GM19455 (cell line): ENCODE measurements around the gene CIAO2B.
"Not testable (repeated sequence)": the region's sequence is repeated elsewhere in the genome, so short reads cannot be mapped to it uniquely, and the experiment has no call there.

ENCODE experiments used
- ATAC-seq: cut with Tn5 transposase; IDR thresholded peaks from one replicate; pipeline ENCODE4 v1.9.1; 2021; ENCODE audit not compliant: unreplicated experiment

Gene CIAO2B

DNA sequence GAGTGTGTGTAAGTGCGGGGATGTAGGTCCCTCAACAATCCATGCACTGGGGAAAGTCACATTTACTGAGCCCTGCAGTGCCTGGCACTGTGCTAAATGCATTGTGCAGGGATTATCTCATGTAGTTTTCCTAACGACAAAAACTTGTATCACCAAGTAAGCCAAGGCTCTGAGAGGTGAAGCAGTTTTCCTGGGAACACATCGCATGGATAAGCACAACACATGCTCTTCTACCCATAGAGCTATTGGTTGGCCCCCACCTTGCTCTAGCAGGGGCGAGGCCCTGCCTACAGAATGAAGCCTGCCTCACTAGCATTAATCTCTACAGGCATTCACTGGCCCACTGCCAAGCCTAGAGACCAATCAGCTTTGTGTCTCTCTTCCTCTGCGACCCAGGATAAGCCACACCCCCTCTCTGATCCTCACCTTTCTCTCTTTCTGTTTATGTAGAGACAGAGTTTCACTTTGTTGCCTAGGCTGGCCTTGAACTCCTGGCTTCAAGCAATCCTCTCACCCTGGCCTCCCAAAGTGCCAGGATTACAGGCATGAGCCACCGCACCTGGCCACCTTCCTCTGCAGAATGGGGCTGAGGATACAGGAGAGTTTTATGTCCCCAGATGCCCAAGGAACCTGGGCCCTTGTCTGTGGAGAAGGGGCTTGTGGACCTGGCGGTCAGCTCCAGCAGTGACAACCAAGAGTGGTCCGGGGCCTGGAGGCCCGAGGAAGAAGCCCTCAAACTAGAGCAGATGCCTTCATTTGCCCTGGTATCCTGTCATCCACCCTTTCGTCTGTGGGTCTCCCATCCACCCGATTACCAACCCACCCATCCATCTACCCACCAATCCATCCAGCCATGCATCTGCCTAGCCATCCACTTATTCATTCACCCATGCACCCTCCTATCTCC lies 28.3 kb downstream of the CIAO2B start:
- no peak for ATAC-seq

- no peak for ATAC-seq
Observed at GRCh38 chr16:66904846-66905632, 29.2 kb downstream of the CIAO2B start.

DNA sequence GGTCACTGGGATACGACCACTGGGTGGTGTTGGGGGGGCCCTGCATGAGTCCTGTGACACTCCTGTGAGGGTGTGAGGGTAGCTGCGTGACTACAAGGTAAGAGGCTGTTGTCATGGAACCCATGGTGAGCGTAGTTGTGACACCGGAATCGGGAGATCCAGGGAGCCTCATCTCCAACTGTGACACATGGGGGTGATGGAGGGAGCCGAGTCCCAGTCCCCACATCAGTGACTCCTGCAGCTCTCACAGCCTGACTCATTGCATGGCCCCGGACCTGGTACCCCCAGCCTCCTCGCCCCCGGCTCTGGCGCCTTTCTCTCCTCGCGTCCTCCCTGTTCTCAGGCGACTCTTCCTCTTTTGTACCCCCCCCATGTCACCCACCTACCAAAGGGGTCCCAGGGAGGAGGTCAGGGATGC lies 29.8 kb downstream of the CIAO2B start:
- no peak for ATAC-seq

- ATAC-seq = no peak
Observed at GRCh38 chr16:66903544-66904427, 30.4 kb downstream of the CIAO2B start.

DNA sequence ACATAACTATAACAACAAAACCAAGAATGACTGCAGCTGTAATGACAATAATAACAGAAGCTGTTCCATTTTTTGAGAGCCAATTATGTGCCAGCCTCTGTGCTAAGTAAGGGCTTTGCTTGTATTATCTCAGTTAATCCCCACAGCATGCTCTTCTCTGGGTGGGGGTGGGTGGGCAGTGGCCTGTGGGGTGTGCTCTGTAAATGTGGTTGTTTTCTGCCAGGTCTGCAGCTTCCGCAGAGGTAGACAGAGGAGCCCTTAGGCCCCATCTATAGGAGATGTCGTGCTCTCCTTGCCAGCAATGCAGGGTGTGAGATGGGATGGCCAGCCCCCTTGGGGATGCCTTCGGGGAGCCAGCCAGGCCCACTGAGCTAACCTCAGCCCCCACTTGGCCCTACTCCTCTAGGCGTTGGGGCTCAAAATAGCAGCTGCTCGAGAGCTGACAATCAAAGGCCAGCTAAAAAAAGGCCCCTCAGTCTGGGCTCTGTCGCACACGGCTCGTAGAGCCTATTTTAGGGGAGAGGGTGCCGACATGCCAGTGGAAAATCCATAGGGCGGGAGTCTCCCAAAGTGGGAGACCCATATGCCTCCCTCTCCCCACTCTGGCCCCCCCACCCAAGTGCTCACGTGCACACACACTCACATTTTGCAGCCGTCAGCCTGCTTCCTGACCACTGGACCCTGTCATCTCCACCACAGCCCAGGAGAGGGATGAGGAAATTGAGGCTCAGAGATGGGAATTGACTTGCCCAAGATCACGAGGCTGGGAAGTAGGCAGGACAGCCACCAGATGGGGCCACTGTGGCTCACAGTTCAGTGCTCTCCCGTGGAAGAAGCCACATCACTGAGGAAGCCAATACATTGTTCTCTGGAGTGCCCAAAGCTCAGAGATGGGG lies 31.3 kb downstream of the CIAO2B start:
- ATAC-seq = no peak

DNA sequence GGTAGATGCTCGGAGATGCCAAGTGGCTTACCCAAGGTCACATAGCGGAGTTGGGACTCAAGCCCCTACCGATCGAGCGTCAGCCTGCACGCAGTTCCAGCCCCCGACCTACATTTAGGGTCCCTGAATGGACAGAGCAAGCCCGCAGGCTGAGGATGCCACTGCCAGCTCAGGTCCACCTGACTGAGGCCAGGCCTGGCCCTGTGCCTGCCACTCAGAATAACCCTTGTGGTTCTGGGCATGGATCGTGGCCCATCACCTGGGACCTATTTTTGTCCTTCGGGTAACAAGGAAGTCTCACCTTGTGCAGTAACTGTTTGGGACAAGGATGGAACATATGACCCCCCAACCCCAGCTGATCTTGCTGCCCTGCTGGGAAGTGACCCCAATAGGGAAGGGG lies 32.6 kb downstream of the CIAO2B start:
- ATAC-seq = no peak

GRCh38 chr16:66900721-66901441 lies 33.3 kb downstream of the CIAO2B start:
- no peak for ATAC-seq

- ATAC-seq = no peak
Observed at GRCh38 chr16:66899945-66900710, 34.1 kb downstream of the CIAO2B start.

GRCh38 chr16:66899310-66899944 lies 34.8 kb downstream of the CIAO2B start:
- no peak for ATAC-seq

DNA sequence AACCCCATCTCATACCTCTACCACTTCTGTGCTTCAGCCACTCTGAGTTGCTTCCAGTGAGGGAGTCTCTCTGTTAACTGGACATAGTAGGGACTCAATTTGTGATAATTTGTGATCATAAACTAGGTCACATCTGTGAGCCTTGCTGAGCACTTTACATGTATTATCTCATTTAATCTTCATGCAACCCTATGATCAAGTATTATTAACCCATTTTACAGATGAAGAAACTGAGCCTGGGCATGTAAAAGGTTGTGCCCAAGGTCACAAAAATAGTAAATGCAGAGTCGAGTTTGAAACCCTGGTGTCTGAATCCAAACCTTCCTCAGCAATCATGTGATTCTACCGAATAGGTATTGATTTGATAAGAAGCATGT lies 35.3 kb downstream of the CIAO2B start:
- ATAC-seq = no peak

DNA sequence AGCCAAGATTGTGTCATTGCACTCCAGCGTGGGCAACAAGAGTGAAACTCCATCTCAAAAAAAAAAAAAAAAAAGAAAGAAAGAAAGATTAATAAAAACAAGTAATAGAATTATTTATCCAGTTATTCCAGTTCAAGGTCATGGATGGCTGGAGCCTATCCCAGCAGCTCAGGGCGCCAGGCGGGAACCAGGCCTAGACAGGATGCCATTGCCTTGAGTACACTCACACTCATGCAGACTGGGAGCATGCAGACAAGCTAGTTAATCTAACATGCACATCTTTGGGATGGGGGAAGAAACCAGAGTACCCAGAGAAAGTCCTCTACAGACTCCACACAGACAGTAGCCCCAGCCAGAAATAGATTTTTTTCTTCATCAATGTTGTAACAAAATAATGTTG lies 36.0 kb downstream of the CIAO2B start:
- ATAC-seq = no peak

- not testable (repeated sequence) for ATAC-seq
Observed at GRCh38 chr16:66896682-66897081, 37.5 kb downstream of the CIAO2B start.

DNA sequence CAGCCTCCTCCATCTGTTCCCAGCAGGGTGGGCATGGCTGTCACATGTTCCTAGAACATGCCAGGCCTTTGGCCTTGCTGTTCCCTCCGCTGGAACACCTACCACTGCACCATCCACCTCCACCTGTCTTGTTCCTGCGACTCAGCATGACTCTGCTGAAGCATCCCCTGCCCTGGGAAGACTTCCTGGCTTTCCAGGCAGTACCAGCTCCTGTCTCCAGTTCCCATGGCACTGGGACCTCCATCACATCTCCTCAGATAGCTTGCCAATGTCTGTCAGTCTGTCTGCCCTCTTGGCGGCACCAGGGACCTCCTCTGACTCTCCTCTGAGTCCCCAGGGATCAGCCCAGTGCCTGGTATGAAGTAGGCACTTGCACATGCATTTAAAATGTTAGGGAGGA lies 38.2 kb downstream of the CIAO2B start:
- ATAC-seq = no peak

- ATAC-seq = no peak
Observed at GRCh38 chr16:66895689-66895979, 38.6 kb downstream of the CIAO2B start.

DNA sequence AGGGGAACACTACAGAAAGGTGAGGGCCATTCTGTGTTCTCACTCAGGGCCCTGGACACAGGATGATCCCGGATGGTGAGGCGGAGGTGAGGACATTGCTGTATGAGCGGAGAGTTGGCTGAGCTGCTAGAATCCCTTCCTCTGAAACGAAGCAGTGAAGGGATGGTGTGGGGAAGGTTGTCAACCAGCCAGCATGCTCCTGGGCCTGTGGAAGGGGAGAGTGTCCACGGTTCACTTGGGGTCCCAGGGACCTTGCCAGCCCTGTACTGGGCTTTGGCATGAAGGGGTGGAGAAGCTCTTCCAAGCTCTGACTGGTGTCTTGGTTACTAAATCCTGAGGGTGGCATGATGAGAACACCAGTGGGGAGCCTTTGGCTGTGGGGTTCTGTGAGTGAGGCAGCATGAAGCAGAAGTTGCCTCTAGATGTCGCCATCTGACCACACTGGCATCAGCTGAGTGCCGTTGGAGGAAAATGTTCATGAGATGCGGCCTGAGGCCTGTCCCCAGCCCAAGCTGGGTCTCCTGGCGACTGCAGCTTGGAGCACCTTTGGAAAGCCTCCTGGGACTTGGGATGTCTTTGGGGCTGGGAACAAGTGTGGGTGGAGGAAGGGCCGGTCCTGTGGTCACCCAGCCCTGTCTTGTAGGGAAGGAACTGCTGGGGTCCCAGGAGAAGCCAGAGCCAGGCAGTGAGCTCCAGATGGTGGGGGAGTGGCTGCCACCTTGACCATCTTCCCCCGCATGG lies 39.1 kb downstream of the CIAO2B start:
- ATAC-seq = no peak

DNA sequence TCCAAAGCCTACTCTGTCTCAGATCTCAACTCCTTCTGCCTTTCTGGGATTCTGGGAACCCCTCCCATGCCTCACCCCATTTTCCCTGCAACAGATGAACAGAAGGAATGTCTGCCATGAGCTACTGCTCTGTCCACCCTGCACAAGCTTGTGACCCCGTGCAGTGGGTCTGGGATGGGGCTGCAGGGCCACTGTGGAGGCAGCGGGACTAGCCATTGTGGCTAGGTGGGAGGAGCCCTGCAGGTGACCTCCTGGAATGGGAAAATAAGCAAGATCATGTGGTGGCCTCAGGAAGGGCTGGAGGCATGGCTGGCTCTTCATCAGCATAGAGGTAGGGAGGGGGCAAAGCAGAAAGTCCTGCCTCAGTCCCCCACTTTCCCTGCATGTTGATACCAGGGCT lies 40.1 kb downstream of the CIAO2B start:
- ATAC-seq = no peak

DNA sequence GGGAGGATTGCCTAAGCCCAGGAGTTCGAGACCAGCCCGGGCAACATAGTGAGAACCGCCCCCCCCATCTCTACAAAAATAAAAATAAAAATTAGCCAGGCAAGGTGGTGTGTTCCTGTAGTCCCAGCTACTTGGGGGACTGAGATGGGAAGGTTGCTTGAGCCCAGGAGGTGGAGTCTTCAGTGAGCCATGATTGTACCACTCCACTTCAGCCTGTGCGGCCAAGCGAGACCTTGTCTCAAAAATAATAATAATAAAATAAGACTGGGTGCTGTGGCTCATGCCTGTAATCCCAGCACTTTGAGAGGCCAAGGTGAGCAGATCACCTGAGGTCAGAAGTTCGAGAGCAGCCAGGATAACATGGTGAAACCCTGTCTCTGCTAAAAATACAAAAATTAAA lies 42.4 kb downstream of the CIAO2B start:
- ATAC-seq = no peak

DNA sequence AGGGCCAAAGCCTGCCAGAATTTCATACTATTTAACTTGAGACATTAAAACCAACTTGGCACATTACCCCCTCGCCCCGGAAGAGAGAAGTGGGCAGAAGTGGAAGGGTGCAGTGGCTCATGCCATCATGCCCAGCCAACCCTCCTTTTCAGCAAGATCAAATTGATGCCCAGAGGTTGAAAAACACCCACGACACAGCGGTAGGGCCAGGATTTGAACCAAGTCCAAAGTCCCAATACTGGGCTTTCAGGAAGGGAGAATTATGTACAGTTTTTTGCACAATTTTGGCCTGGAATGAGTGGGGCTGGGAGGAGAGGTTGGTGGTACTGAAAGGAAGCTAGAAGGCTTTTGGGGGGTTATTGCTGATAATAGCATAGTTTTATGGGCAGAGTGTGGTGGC lies 42.8 kb downstream of the CIAO2B start:
- ATAC-seq = no peak
